ENCODE measurements around the gene JOSD2. TPM values are rescaled to one million over a fixed set of nuclear protein-coding genes. Genes with fewer than 3 reads are reported as not detected.

JOSD2 gene
- total RNA-seq, 1 donor from 2014 or later = 39.9 TPM

DNA sequence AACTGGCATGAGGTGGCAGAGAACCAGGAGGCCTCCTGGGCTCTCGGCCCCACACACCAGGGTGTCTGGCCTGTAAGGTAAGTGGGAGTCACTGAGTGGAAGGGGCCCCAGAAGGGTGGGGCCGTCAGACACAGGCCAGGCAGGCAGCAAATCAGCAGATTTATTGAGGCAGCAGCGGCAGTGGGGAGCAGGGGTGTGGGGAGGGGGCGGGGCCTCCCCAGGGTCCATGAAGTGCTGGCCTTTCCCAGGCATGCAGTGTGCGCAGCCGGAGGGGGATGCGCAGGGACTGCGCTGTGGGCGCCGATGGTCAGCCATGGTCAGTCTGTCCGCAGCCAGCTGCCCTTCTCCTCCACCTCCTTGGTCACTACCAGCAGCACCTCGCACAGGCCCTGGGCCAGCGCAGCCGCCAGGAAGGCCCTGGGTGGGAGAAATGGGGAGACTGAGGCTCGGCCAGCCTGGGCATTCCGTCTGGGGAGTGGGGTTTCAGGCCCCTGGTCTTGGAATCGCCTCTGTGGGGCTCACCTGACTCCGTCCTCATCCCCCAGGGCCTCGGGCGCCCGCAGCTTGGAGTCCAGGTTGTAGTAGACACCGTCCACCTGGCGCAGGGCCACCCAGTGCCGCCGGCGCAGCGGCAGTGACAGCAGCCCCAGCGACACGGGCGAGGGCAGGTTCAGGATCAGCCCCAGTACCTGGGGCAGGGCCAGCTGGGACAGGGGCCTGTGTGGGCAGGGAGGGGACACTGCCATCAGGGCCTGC lies 5.0 kb downstream of the JOSD2 start:
- DNase-seq (ENCODE audit: low spot score) = no peak
- no peak overlapping the region for H3K27ac Mint-ChIP-seq

DNA sequence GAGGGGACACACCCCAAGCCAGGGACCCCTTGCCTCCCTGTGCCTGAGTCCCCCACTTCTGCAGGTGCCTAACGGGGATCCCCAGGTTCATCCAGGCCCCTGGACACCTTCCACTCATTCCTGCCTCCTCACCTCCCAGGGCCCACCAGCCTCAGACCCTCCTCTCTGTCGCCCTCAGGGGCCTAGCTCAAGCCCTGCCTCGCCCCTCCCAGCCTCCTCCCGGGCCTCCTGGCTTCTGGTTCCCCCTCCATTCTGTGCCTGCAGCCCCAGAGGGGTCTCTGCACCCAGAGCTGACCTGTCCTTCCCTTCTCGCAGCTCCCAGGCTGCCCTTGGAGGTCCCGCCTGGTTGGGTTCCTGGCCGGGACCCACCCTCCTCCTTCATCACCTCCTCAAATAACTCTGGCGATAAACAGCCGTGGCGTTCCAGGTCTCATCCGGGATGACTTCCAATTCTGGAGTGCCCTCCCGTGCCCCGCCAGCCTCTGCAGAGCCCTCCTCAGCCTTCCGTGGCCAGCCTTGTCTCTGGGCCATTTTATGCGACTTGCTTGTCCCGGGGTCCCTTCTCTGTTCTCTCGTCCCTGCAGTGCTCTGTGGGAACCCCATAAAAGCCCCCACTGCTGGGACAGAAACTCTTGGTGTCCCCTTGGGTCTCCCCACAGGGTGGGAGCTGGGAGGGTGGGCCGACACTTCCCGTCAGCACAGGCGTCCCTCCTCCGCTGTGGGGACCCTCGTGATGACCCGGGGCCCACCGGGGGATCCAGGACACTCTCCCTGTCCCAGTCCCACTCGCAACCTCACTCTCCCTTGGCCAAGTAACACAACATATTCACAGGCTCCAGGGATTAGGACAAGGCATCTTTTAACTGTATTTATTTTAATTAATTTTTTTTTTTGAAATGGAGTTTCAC lies 9.2 kb downstream of the JOSD2 start:
- no peak overlapping the region for H3K27ac Mint-ChIP-seq
- no peaks in the 10 kb centered on the region for H3K36me3 Mint-ChIP-seq (ENCODE audit: low read depth)
- intact Hi-C loops (cut with micrococcal nuclease) = no loop called here
- no peaks in the 10 kb centered on the region for H3K27me3 Mint-ChIP-seq (ENCODE audit: low read depth)
- H3K9me3 Mint-ChIP-seq = no peaks in the 10 kb centered on the region
- no peaks in the 10 kb centered on the region for H3K4me1 Mint-ChIP-seq (ENCODE audit: low read depth)
- no peak for DNase-seq (ENCODE audit: low spot score)
- H3K4me3 Mint-ChIP-seq (ENCODE audit: low read depth) = no peak overlapping the region

More for the DNA sequence above, 5.0 kb downstream of the JOSD2 start:
- Mint-ChIP-seq H3K4me1 (ENCODE audit: low read depth) (peaks cover 6% of the 10 kb centered on the region), H3K36me3 (ENCODE audit: low read depth) (peaks cover 12% of the 10 kb centered on the region), H3K27me3 (ENCODE audit: low read depth) (no peaks in the 10 kb centered on the region), H3K9me3 (no peaks in the 10 kb centered on the region), H3K4me3 (ENCODE audit: low read depth) (no peak overlapping the region)
- intact Hi-C loops (cut with micrococcal nuclease) = no loop called here

DNA sequence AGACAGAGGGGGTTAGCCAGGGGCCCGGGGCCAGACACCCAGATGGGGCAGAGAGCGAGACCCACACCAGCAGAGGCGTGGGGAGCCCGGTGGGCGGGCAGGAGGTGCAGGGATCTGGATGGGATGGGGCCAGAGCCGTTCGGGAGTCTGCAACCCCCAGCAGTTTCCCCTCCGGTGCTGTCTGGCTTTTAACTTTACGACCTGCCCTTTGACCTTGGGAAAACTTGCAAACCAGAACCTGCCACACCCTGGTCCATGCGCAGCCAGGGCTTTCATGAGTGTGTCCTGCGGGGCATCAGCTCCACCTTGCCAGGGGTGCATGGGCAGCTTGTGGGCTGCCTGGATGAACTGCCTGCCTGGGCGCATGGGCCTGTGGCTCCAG lies 9.8 kb downstream of the JOSD2 start:
- Mint-ChIP-seq H3K27ac (no peak overlapping the region), H3K9me3 (no peaks in the 10 kb centered on the region), H3K36me3 (ENCODE audit: low read depth) (no peaks in the 10 kb centered on the region), H3K4me3 (ENCODE audit: low read depth) (no peak overlapping the region), H3K27me3 (ENCODE audit: low read depth) (no peaks in the 10 kb centered on the region), H3K4me1 (ENCODE audit: low read depth) (no peaks in the 10 kb centered on the region)
- intact Hi-C loops (cut with micrococcal nuclease) = no loop called here
- no peak for DNase-seq (ENCODE audit: low spot score)

DNA sequence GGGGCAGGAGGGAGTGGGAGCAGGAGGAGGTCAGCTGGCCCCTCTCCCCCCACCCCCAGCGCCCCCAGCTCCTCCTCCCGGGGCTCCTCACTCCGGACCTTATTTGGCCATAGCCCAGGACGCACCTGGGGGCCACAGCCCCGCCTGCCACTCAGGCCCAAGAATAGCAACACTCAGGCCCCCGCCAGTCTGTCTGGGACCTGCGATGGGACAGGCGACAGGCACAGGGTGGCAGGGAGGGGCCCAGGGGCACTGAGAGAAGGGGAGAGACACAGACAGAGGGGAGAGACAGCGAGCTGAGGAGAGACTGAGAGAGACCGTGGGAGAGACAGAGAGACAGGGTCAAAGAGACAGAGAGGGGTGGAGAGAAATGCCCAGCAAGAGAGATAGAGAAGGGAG lies 10.2 kb downstream of the JOSD2 start:
- intact Hi-C loops (cut with micrococcal nuclease) = no loop called here
- Mint-ChIP-seq H3K36me3 (ENCODE audit: low read depth) (no peaks in the 10 kb centered on the region), H3K4me3 (ENCODE audit: low read depth) (no peak overlapping the region), H3K27me3 (ENCODE audit: low read depth) (no peaks in the 10 kb centered on the region), H3K9me3 (no peaks in the 10 kb centered on the region), H3K4me1 (ENCODE audit: low read depth) (no peaks in the 10 kb centered on the region), H3K27ac (no peak overlapping the region)
- no peak for DNase-seq (ENCODE audit: low spot score)

DNA sequence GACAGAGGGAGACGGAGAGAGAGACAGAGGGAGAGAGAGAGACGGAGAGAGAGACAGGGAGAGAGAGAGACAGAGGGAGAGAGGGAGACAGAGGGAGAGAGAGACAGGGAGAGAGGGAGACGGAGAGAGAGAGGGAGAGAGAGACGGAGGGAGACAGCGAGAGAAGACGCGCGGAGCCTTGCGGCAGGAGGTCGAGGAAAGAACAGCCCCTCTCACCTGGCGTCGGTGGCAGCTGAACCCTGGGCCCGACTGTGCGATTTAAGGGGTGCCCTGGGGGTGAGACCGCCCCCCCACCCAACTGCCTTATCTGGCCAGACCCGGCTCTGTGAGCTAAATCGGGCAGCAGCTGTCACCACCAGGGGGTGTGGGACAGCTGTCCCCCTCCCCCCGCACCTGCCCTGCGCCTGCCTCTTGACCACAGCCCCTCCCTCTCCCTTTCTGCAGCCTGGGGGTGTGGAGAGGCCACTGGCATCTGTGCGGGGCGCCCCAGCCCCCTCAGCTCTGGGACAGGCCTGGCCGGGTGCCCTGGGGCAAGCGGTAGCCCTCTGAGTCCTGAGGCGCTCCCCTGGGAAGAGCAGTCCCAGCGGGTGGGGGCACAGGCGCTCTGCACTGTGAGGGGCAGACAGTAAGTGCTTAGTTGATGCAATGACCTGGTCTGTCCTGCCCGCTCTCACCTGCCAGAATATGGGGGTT lies 10.8 kb downstream of the JOSD2 start:
- DNase-seq (ENCODE audit: low spot score) = no peak
- no peaks in the 10 kb centered on the region for H3K36me3 Mint-ChIP-seq (ENCODE audit: low read depth)
- intact Hi-C loops (cut with micrococcal nuclease) = no loop called here
- no peaks in the 10 kb centered on the region for H3K9me3 Mint-ChIP-seq
- H3K4me1 Mint-ChIP-seq (ENCODE audit: low read depth) = no peaks in the 10 kb centered on the region
- H3K27ac Mint-ChIP-seq = no peak overlapping the region
- H3K4me3 Mint-ChIP-seq (ENCODE audit: low read depth) = no peak overlapping the region
- H3K27me3 Mint-ChIP-seq (ENCODE audit: low read depth) = no peaks in the 10 kb centered on the region

DNA sequence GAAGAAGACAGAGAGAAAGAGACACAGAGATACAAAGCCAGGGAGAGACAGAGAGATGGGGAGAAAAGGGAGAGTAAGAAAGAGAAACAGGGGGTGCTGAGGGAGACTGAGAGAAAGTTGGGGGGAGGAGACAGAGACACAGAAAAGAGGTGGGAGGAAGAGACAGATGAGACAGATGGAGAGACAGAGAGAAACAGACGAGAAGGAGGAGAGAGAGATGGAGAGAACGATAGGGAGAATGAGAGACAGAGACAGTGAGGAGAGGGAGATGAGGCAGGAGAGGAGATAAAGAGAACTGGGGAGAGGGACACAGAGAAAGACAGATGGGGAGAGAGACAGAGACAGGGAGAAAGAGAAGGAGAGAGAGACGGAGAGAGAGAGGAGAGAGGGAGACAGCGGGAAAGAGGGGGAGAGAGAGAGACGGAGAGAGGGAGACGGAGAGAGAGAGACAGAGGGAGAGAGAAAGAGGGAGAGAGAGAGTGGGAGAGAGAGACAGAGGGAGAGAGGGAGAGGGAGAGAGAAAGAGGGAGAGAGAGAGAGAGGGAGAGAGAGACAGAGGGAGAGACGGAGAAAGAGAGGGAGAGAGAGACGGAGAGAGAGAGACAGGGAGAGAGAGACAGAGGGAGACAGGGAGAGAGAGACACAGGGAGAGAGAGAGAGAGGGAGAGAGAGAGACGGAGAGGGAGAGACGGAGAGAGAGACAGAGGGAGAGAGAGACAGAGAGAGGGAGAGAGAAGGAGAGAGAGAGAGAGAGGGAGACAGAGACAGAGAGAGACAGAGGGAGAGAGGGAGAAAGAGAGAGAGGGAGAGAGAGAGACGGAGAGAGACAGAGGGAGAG lies 12.6 kb downstream of the JOSD2 start:
- H3K4me1 Mint-ChIP-seq (ENCODE audit: low read depth) = no peaks in the 10 kb centered on the region
- no peak for DNase-seq (ENCODE audit: low spot score)
- no peaks in the 10 kb centered on the region for H3K9me3 Mint-ChIP-seq
- H3K27ac Mint-ChIP-seq = no peak overlapping the region
- intact Hi-C loops (cut with micrococcal nuclease) = no loop called here
- H3K36me3 Mint-ChIP-seq (ENCODE audit: low read depth) = no peaks in the 10 kb centered on the region
- no peak overlapping the region for H3K4me3 Mint-ChIP-seq (ENCODE audit: low read depth)
- no peaks in the 10 kb centered on the region for H3K27me3 Mint-ChIP-seq (ENCODE audit: low read depth)

DNA sequence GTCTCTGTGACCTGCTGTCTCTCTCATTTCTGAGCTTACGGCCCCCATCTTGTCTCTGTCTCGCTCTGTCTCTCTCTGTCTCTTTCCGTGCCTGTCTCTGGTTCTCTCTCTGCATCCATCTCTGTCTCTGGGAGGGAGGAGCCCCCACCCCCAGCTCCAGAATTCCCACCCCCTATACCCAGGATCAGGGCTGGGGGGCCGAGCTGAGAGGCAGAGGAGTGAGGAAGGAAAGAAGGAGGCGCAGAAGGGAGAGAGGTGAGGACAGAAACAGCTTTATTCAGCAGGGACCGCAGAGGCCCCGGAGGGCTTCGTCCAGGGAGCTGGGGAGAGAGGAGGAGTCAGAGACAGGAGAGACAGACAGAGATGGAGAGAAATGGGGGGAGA lies 14.0 kb downstream of the JOSD2 start:
- no peaks in the 10 kb centered on the region for H3K36me3 Mint-ChIP-seq (ENCODE audit: low read depth)
- peaks cover 3% of the 10 kb centered on the region for H3K27me3 Mint-ChIP-seq (ENCODE audit: low read depth)
- H3K4me1 Mint-ChIP-seq (ENCODE audit: low read depth) = peaks cover 3% of the 10 kb centered on the region
- no peak overlapping the region for H3K27ac Mint-ChIP-seq
- no peak for DNase-seq (ENCODE audit: low spot score)
- no peaks in the 10 kb centered on the region for H3K9me3 Mint-ChIP-seq
- no peak overlapping the region for H3K4me3 Mint-ChIP-seq (ENCODE audit: low read depth)
- intact Hi-C loops (cut with micrococcal nuclease) = no loop called here

DNA sequence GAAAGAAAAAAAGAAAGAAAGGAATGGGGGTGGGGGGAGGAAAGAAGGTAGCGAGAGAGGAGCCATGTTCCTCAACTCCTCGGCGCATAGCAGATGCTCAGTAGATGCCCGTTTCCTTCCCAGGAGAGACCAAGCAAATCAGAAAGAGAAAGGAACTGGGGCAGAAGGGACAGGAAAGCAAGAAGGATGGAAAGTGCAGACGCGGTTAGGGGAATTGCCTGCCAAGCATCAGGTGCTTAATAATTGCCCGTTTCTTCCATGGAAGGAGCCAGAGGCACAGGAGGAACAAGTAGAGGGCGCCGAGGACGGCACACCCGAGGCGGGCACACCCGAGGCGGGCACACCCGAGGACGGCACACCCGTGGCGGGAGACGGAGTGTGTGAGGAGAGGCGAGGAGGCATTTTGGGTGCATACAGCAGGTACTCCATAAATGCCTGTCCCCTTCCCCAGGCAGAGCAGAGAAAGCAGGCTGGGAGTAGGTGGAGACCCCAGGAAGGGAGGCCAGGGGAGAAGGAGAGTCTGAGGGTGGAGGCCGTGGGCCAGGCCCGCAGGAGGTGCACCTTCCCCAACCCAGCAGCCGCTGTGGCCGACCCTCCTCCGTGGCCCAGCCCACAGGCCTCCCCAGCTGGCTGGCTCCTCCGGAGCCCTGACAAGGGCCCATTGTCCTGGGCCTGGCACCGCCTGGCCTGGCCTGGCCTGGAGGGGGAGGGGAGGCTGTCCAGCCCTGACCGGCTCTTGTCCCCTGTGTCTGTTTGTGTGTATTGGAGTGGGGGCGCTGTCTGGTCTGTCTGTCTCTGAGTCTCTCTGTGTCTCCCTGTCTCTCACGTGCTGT lies 14.6 kb downstream of the JOSD2 start:
- Mint-ChIP-seq H3K27me3 (ENCODE audit: low read depth) (peaks cover 8% of the 10 kb centered on the region), H3K4me3 (ENCODE audit: low read depth) (no peak overlapping the region), H3K9me3 (no peaks in the 10 kb centered on the region), H3K4me1 (ENCODE audit: low read depth) (peaks cover 9% of the 10 kb centered on the region), H3K27ac (no peak overlapping the region), H3K36me3 (ENCODE audit: low read depth) (no peaks in the 10 kb centered on the region)
- intact Hi-C loops (cut with micrococcal nuclease) = no loop called here
- no peak for DNase-seq (ENCODE audit: low spot score)

DNA sequence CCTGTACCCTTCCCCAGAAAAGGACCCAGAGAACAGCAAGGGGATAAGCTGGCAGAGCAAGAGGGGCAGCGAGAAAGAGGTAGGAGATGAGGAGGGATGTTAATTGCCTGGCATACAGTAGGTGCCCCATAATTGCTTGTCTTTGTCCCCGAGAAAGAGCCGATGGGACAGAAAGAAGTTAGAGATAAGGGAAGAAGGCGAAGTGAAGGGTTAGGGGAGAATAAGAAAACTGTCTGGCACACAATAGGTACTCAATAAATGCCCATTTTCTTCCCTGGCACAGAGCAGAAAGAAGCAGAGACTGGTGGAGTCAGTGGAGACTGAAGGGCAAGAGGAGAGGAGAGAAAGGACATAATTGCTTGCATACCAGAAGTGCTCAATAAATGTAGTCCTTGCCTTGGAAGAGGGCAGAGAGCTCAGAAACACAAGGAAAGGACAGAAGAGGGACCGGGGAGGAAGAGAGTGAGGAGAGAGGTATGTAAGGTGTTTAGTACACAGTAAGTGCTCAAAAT lies 15.9 kb downstream of the JOSD2 start:
- H3K4me1 Mint-ChIP-seq (ENCODE audit: low read depth) = peaks cover 9% of the 10 kb centered on the region
- intact Hi-C loops (cut with micrococcal nuclease) = no loop called here
- H3K27me3 Mint-ChIP-seq (ENCODE audit: low read depth) = peaks cover 9% of the 10 kb centered on the region
- DNase-seq (ENCODE audit: low spot score) = no peak
- H3K36me3 Mint-ChIP-seq (ENCODE audit: low read depth) = no peaks in the 10 kb centered on the region
- no peak overlapping the region for H3K4me3 Mint-ChIP-seq (ENCODE audit: low read depth)
- H3K27ac Mint-ChIP-seq = no peak overlapping the region
- H3K9me3 Mint-ChIP-seq = no peaks in the 10 kb centered on the region

DNA sequence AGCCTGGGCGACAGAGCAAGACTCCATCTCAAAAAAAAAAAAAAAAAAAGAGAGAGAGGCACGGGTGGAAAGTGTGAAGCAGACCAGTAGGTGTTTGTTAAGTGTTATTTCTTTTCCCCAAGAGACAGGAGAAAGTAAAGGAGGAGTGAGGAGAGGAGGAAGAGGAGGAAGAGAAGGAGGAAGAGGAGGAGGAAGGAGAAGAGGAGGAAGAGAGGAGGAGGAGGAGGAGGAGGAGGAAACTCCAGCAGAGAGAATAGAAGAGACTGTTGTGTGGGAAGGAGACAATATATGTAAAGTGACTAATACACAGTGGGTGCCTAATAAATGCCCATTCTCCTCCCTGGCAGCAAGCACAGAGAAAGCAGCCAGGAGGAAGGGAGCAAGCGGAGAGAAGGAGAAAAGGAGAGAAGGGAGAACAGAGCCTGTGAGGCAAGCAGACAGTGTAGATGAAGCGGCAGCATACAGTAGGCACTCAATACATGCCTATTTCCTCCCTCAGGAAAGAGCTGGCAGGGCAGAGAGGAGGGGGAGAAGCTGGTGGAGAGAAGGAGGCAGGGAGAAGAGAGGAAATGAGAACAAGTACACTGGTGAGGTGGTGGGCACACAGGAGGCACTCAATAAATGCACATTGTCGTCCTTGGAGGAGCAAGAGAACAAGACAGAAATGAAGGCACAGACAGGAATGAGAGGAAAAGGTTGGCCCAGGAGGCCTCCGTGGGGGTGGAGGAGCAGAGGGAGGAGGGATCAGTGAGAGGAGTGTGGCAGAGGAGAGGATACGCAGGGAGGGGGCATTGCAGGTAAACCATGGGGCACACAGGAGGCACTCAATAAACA lies 16.6 kb downstream of the JOSD2 start:
- Mint-ChIP-seq H3K36me3 (ENCODE audit: low read depth) (no peaks in the 10 kb centered on the region), H3K9me3 (no peaks in the 10 kb centered on the region), H3K27me3 (ENCODE audit: low read depth) (peaks cover 9% of the 10 kb centered on the region), H3K27ac (no peak overlapping the region), H3K4me3 (ENCODE audit: low read depth) (no peak overlapping the region), H3K4me1 (ENCODE audit: low read depth) (peaks cover 9% of the 10 kb centered on the region)
- DNase-seq (ENCODE audit: low spot score) = no peak
- intact Hi-C loops (cut with micrococcal nuclease) = no loop called here

DNA sequence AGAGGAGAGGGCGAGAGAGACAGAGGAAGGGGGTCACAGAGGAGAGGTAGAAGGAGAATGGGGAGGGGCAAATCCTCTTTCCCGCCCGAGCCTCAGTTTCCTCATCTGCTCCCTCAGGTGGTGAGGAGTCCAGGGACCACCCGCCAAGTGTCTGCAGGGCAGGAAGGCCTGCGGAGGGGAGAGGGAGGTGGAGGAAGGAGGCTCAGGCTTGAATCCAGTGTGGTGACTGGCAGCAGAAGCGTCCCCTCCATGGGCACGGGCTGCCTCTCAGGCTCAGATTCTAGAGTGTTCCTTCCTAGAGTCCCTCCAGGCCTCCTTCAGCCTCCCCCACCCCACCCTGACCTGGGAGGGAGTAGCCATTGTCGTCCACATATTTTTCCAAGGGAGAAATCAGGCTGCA lies 17.8 kb downstream of the JOSD2 start:
- Mint-ChIP-seq H3K27ac (no peak overlapping the region), H3K36me3 (ENCODE audit: low read depth) (no peaks in the 10 kb centered on the region), H3K4me1 (ENCODE audit: low read depth) (peaks cover 9% of the 10 kb centered on the region), H3K9me3 (no peaks in the 10 kb centered on the region), H3K27me3 (ENCODE audit: low read depth) (peaks cover 9% of the 10 kb centered on the region), H3K4me3 (ENCODE audit: low read depth) (no peak overlapping the region)
- intact Hi-C loops (cut with micrococcal nuclease) = no loop called here
- no peak for DNase-seq (ENCODE audit: low spot score)

All from activated T-helper 2 cell treated with anti-CD3 and anti-CD28 coated beads, Interferon-gamma antibody, Interleukin-2, Interleukin-4, amounts not matched to agents 10 μg/mL and 5 μg/mL and 100 μg/mL, durations not matched to agents 14 hours and 24 hours and 36 hours (primary cell).